ENCODE data around the gene PNMA1. TPM values are rescaled to one million over a fixed set of nuclear protein-coding genes. Genes with fewer than 3 reads are reported as not detected.

PNMA1 gene
- total RNA-seq (ENCODE audit: low replicate concordance): 27.9 and 44.2 TPM in 2 replicates

GRCh38 chr14:73713803-73714655 is at the start of gene PNMA1:
Gene PNMA1, minus strand, starts transcription at chr14:73714384. Its CDS starts 745 bp downstream, at chr14:73713639.
- peak within 1 kb of the TSS; percentile 89 for H3K4me3 ChIP-seq (ENCODE audit: low read depth, low read length)
- TF ChIP-seq CTCF (IDR thresholded peaks at IDR 0.05; ENCODE audit: insufficient read depth, low read length): no peak
- peak; percentile 64 for DNase-seq (ENCODE audit: low read depth)

- DNase-seq (ENCODE audit: low read depth): no peak
- TF ChIP-seq CTCF (IDR thresholded peaks at IDR 0.05; ENCODE audit: insufficient read depth, low read length): no peak
- H3K4me3 ChIP-seq (ENCODE audit: low read depth, low read length): no peak overlapping the region
These were observed 49.2 kb upstream of the PNMA1 start for GRCh38 chr14:73763396-73763795.

GRCh38 chr14:73762375-73762822 is 48.2 kb upstream of the PNMA1 start:
- no peak for TF ChIP-seq CTCF (IDR thresholded peaks at IDR 0.05; ENCODE audit: insufficient read depth, low read length)
- no peak for DNase-seq (ENCODE audit: low read depth)
- no peak overlapping the region for H3K4me3 ChIP-seq (ENCODE audit: low read depth, low read length)

GRCh38 chr14:73761618-73762355 is 47.6 kb upstream of the PNMA1 start:
- H3K4me3 ChIP-seq (ENCODE audit: low read depth, low read length): no peak overlapping the region
- DNase-seq (ENCODE audit: low read depth): no peak
- no peak for TF ChIP-seq CTCF (IDR thresholded peaks at IDR 0.05; ENCODE audit: insufficient read depth, low read length)

- H3K4me3 ChIP-seq (ENCODE audit: low read depth, low read length): peak overlapping the region; percentile 64
- no peak for DNase-seq (ENCODE audit: low read depth)
- TF ChIP-seq CTCF (IDR thresholded peaks at IDR 0.05; ENCODE audit: insufficient read depth, low read length): no peak
These were observed 46.7 kb upstream of the PNMA1 start for GRCh38 chr14:73760598-73761586.

Measured in fibroblast of the aortic adventitia (primary cell).